ENCODE results near the gene LILRB4.

LILRB4 gene

GRCh38 chr19:54648129-54648528, 14.7 kb upstream of the LILRB4 start:
- TF ChIP-seq CTCF (IDR thresholded peaks at IDR 0.05), result no peak
- Histone ChIP-seq H3K9me3 (no peaks in the 10 kb centered on the region), H3K27ac (no peak overlapping the region), H3K27me3 (peaks cover 64% of the 10 kb centered on the region), H3K36me3 (no peaks in the 10 kb centered on the region), H3K4me1 (ENCODE audit: control insufficient read depth in 1 of 2, insufficient read depth in 1 of 2, low read depth in 1 of 2, low read length in 1 of 2) (no peaks in the 10 kb centered on the region), H3K4me3 (ENCODE audit: low read depth in 1 of 2, low read length in 1 of 2) (no peak overlapping the region)

- no peak for TF ChIP-seq CTCF (IDR thresholded peaks at IDR 0.05)
- peaks cover 69% of the 10 kb centered on the region for H3K27me3 ChIP-seq
- no peak overlapping the region for H3K27ac ChIP-seq
- H3K4me3 ChIP-seq (ENCODE audit: low read depth in 1 of 2, low read length in 1 of 2), result no peak overlapping the region
- H3K9me3 ChIP-seq, result no peaks in the 10 kb centered on the region
- H3K4me1 ChIP-seq (ENCODE audit: control insufficient read depth in 1 of 2, insufficient read depth in 1 of 2, low read depth in 1 of 2, low read length in 1 of 2), result no peaks in the 10 kb centered on the region
- H3K36me3 ChIP-seq, result no peaks in the 10 kb centered on the region
Observed at GRCh38 chr19:54650108-54650655, 12.6 kb upstream of the LILRB4 start.

GRCh38 chr19:54653181-54653809, 9.5 kb upstream of the LILRB4 start:
- Histone ChIP-seq H3K4me1 (ENCODE audit: control insufficient read depth in 1 of 2, insufficient read depth in 1 of 2, low read depth in 1 of 2, low read length in 1 of 2) (no peaks in the 10 kb centered on the region), H3K36me3 (no peaks in the 10 kb centered on the region), H3K27me3 (peaks cover 58% of the 10 kb centered on the region), H3K9me3 (no peaks in the 10 kb centered on the region), H3K27ac (no peak overlapping the region), H3K4me3 (ENCODE audit: low read depth in 1 of 2, low read length in 1 of 2) (no peak overlapping the region)
- peak; percentile 24 for TF ChIP-seq CTCF (IDR thresholded peaks at IDR 0.05)

- no peak overlapping the region for H3K4me3 ChIP-seq (ENCODE audit: low read depth in 1 of 2, low read length in 1 of 2)
- no peaks in the 10 kb centered on the region for H3K9me3 ChIP-seq
- peaks cover 61% of the 10 kb centered on the region for H3K27me3 ChIP-seq
- H3K4me1 ChIP-seq (ENCODE audit: control insufficient read depth in 1 of 2, insufficient read depth in 1 of 2, low read depth in 1 of 2, low read length in 1 of 2), result no peaks in the 10 kb centered on the region
- TF ChIP-seq CTCF (IDR thresholded peaks at IDR 0.05), result no peak
- H3K36me3 ChIP-seq, result no peaks in the 10 kb centered on the region
- no peak overlapping the region for H3K27ac ChIP-seq
Observed at GRCh38 chr19:54654447-54655321, 8.1 kb upstream of the LILRB4 start.

- Histone ChIP-seq H3K9me3 (no peaks in the 10 kb centered on the region), H3K4me1 (ENCODE audit: control insufficient read depth in 1 of 2, insufficient read depth in 1 of 2, low read depth in 1 of 2, low read length in 1 of 2) (no peaks in the 10 kb centered on the region), H3K27me3 (peaks cover 46% of the 10 kb centered on the region)
Observed at GRCh38 chr19:54659300-54659699, 3.5 kb upstream of the LILRB4 start.

More at GRCh38 chr19:54659300-54659699, 3.5 kb upstream of the LILRB4 start:
- H3K27ac ChIP-seq, result no peak overlapping the region
- no peaks in the 10 kb centered on the region for H3K36me3 ChIP-seq
- no peak for TF ChIP-seq CTCF (IDR thresholded peaks at IDR 0.05)
- H3K4me3 ChIP-seq (ENCODE audit: low read depth in 1 of 2, low read length in 1 of 2), result no peak overlapping the region
